GM21786 (cell line): ENCODE measurements around the gene DMRT1.
A peak's percentile ranks its signal among the peaks of the same experiment; 100 is the strongest.
"Not testable (repeated sequence)": the region's sequence is repeated elsewhere in the genome, so short reads cannot be mapped to it uniquely, and the experiment has no call there.

Source experiments
- ATAC-seq: cut with Tn5 transposase; IDR thresholded peaks from one replicate; pipeline ENCODE4 v1.9.1; 2021; ENCODE audit not compliant: unreplicated experiment

The DMRT1 gene

DNA sequence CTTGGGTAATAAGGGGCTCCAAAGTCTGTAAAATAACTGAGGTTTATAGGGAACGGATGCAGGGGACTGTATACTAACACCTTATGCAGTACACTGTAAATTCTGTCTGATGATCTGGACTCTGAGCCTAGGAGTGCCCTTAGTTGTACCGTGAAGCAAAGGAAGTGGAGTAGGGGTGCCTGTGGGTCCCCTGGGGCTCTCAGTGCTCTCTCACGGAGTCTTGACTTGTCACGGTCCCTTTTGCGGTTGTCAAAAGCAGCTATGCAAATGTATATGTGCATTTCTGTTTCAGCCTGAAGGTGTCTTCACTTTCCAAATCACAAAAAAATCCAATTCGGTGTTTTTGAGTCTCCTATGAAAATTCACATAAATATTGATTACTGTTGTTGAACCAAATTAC, 17.8 kb downstream of the DMRT1 start:
- peak; percentile 100 for ATAC-seq

DNA sequence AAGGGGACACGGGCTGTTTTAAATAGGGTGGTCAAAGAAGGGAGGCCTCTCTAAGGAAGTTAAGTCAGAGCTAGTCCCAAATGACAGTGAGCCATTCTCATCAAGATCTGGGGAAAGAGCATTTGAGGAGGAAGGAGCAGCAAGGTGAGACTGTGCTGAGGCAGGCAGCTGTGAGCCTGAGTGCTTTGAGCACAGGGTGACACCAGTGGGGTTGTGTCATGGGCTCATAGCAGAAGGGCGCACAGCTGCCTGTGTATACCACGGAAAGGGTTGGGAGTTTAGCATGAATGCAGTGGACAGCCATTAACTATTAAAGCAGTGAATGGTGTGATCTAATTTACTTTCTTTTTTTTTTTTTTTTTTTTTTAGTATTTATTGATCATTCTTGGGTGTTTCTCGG, 19.2 kb downstream of the DMRT1 start:
- ATAC-seq, result no peak

DNA sequence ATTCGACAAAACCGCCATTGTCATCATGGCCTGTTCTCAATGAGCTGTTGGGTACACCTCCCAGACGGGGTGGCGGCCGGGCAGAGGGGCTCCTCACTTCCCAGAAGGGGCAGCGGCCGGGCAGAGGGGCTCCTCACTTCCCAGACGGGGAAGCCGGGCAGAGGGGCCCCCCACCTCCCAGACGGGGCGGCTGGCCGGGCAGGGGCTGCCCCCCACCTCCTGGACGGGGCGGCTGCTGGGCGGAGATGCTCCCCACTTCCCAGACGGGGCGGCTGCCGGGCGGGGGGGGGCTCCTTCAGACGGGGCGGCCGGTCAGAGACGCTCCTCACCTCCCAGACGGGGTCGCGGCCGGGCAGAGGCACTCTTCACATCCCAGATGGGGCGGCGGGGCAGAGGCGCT, 20.0 kb downstream of the DMRT1 start:
- not testable (repeated sequence) for ATAC-seq

DNA sequence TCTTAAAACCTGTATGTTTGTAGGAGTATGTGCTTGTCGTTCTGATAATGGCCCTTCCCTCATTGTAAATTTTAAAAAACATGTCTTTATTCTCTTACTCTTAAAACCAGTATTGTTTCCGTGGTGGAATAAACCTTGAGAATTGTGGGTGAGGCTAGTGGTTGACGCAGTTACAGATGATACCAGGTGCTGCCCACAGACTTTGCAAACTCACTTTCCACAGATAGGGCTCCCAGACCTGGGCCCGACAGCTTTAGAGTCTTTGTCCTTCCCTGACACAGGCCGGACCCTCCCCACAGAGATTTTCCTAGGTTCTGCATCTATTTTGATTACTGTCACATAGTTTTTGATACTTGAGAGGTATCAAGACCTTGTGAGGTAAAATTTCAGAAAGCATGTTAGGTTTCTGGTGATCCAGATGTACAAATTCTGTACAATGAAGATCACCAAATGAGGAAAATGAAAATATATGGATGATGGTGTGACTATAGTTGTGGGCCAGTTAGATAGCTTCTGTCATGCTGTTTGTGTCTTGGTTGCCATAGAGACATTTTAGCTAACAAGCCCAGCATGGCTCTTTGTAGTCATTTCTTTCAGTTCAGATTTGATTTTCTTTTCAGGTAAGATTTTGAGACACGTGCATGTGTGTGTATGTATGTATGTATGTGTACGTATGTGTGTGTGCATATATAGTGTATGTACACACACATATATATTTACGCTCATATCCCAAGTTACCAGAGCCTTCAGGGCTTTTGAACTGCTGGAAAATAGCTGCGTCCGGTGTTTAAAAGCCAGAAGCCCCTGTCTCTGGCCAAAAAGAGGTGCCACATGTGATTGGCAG, 33.8 kb downstream of the DMRT1 start:
- no peak for ATAC-seq

DNA sequence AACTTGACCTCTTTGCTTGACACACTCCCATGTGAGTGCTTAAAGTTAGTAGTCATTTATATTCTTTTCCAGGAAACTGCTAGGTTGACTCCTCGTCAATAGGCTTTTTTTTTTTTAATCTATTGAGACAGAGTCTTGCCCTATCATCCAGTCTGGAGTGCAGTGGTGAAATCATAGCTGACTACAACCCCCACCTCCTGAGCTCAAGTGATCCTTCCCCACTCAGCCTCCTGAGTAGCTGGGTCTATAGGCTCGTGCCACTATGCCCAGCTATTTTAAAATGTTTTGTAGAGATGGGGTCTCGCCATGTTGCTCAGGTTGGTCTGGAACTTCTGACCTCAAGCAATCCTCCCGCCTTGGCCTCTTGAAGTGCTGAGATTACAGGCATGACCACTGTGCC, 34.9 kb downstream of the DMRT1 start:
- no peak for ATAC-seq

DNA sequence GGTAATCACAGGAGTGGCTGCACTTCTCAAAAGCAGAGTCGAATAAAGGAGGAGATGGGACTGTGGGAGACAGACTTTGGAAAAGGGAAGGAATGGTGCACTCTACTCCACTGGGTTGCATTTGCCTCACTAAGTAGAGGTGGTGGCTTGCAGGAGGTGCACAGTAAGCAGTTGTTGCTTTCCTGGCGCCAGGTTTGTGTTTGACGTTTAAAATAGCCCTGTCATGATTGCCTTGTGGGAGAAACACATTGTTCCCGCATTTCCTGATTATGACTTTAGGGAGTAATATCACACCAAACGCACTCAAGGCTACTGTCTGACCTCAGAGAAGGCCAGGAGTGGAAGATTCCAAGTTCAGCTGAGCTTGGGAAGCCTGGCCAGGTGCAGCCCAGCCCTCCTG, 36.7 kb downstream of the DMRT1 start:
- no peak for ATAC-seq

DNA sequence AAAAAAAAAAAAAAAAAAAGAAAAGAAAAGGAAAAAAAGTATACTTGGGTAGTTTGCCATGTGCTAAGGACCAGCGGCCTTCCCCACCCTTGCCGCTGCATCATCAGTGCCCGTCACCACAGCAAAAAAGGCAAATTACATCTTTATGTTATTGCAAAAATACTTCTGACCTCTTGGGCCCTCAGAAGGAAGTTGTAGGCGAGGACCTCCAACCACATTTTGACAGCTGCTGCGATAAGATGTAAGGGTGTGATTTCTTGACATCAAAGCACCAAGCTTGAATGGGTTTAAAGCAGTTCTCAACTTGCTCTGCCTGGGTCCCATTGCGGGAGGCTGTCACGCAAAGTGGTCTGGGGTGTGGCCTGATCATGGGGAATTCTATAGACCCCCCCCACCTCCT, 39.2 kb downstream of the DMRT1 start:
- ATAC-seq, result no peak

DNA sequence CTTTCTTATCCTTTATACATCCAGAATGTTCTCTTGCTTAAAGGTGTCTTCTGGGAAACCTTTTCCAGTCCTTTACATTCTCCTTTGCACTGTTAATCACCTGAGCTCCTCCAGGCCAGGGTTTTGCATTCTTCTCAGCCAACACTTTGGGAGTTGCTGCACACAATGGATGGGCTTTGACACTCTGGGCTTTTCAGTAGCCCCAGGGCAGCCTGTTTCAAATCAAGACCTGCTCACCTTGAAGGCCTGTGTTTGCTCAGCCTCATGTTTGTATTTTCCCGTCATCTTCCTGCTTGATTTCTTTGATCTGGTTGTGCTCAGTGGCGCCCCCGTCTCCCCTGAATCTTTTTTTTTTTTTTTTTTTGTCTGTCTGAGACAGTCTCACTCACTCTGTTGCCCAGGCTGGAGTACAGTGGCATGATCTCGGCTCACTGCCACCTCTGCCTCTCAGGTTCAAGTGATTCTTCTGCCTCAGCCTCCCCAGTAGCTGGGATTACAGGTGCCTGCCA, 41.0 kb downstream of the DMRT1 start:
- no peak for ATAC-seq

DNA sequence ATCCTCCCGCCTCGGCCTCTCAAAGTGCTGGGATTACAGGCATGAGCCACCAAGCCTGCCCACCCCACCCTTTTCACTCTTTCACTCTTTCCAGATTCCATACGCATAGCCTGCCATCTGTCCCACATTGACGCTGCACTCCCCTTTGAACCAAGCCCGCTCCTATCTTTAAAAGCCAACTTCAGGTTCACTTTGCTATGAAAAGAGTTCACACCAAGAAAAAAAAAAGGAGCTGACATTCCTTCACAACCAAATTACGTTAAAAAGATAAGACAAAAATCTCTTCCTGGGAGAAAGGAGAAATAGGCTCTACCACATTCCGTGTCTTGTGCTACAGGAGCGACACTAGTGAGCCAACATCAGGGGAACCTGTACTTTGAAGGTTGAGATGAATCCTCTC, 41.5 kb downstream of the DMRT1 start:
- ATAC-seq, result no peak

DNA sequence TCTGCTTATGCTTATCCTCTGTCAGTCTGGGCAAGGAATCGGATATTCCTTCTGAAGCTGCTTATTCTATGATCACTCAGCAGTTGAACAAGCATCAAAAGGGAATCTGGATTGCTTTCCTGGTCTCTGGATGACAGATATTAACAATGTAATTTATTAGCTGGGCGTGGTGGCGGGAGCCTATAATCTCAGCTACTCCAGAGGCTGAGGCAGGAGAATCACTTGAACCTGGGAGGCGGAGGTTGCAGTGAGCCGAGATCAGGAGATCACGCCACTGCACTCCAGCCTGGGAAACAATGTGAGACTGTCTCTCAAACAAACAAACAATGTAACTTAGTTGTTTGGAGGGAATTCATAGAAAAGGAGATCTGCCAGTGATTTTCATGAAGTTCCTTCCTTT, 45.4 kb downstream of the DMRT1 start:
- ATAC-seq, result no peak

DNA sequence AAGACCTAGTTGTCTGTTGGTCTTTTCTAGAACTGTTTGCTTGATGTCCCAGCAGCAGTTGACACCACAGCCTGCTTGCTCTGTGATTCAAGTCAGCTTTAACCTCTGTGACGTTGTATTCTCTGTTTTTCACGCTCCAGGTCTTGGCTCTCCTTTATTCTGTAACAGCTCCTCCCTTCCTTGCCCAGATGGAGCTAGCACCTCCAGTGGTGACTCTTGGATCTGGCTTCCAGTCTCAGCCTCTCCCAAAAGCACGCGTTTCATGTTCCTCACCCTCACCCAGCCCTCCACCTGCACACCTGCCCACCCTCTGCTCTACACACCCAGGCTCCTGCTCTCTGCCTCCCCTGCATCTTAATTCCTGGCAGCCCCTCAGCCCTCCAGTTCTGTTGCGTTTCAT, 50.6 kb downstream of the DMRT1 start:
- no peak for ATAC-seq

DNA sequence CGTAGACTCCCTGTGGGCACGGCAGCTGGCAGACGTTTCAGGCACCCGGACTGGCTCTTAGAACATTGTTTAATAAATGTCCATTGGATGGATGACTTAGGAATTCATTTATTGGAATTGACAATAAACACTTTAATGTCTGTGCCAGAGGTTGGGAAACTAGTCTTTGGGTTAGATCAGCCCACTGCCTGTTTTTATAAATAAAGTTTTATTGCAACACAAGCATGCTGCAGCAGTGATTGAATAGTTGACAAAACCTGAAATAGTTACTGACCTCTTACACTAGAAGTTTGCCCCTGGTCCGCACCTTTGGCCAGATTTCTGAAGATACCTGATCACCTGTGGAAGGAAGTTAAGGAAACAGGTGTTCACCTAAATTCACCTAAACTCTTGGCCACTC, 51.6 kb downstream of the DMRT1 start:
- no peak for ATAC-seq

DNA sequence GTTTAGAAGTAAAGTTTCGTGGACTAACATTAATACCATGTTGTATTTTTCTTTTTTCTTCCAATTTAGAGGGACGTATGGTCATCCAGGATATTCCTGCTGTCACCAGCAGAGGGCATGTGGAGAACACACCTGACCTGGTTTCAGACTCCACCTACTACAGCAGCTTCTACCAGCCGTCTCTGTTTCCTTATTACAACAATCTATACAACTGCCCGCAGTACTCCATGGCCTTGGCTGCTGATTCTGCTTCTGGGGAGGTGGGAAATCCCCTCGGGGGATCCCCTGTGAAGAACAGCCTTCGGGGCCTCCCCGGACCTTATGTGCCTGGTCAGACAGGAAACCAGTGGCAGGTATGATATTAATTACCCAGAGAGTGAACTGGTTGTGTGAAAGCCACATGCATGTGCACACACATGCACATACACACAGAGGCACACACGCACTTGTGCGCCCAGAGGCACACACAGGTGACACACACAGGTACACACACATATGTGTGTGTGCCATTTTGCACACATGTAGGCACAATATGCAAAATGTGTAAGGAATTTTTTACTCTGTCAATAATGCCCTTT, 52.4 kb downstream of the DMRT1 start:
- ATAC-seq, result peak; percentile 100

DNA sequence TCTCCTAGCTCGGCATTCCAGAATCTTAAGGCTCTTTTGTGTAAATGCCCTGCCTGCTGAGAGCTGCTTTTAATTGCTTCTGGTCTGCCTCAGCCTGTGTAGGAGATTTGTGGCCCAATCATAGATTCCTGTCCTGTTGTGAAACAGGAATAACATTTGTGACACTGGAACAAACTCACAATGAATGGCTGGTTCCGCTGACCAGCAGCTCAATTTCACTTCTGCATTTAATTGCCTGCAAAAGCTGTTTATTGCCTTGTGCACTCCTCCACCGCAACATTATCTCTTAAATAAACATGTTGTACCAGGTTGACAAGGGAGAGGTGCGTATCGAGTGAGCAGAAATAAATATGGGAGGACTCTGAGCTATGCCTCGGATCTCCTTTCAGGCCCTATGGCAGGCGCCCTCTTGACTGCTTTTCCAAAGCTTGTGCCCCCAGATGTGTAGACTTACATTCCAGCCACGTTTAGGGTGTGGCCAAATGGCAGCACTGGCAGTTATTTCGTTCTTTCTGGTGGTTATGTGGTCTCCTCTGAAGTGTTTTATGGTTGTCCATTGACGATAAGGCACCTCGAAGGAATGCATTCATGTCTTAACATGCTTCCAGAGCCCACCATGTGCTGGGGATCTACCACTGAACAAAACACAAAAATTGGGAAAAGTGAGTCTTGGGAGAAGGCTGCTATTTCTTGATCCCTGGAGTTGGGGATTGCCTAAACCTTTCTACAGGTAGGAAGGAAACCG, 58.1 kb downstream of the DMRT1 start:
- no peak for ATAC-seq

DNA sequence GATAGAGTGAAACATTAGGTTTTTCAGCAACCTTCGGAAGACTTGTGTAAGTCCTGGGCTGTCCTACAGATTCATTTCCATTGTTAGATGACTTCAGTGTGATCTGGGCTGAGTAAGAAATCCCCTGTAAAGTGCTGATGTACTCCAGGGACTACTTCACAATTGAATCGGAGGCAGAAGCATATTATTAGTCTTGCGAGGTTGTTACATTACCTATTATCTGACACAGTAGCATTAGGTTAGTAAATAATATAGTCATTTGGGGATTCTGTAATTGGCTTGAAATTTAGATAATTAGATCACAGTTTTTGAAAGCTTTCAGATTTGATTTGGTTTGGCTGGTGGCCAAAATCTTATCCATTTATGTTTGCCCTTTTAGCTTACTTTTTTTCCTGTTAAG, 62.4 kb downstream of the DMRT1 start:
- no peak for ATAC-seq

DNA sequence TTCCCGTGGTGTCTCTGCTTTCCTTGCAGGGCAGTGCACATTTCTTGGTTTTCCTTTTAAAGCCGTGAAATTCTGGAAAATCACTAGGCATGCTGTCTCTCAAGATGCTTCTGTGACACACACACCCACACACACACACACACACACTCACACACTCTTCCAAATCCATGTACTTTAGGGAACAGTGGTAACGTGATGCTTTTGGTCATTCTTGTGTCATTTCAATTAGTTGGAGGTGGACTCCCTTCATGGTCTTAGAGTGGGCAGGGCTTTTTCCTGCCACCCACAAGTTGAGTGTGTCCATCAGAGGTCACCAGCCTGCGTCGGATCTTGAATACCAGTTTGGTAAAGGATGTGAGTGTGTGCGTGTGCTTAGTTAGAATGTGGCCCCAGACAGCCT, 64.4 kb downstream of the DMRT1 start:
- ATAC-seq, result no peak

DNA sequence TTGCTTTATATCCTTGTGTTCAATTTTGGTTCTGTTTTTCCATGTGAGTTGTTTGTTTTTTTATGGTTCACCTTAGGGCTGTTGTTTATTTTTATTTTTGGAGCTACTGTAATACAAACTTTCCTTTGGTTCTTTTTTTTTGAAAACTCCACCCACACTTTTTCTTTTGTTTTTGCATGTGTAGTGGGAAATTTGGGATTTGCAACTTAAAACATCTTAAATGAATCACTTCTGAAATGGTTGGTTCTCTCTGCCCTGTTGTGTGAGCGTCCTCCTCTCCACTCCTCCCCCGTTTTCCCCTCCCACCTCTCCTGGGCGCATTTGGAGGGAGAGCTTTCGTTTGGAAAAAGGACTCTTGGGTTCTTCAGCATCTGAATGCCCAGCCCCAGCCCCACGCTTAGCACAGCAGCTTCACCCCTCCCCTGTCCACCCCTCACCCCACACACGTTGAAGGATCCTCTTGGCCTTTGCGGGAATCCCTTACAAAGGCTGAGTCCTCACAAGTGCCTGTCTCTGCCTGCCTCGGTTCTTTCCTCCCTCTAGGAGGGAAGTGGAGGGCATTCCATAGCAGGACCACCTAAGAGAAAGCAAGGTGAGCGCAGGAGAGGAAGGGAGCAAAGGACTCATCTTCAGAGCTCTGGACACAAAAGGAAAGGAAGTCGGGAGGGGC, 67.2 kb downstream of the DMRT1 start:
- ATAC-seq, result no peak

DNA sequence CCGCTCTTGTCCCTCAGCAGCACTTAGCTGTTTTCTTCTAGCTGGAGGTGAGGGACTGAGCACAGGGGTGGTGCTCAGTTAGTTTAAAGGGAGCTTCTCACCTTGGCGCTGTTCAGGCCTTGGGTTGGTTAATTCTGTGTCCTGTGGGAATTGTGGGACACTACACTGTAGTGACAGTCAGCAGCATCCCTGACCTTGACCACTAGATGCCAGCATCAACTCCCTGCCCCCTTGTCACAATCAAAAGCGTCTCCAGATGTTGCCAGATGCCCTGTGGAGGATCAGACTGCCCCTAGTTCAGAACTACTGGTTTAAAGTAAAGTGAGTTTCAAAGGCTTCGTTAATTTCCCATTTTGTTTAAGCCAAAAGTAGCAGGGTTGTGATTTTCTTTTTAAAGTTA, 69.5 kb downstream of the DMRT1 start:
- ATAC-seq, result no peak

DNA sequence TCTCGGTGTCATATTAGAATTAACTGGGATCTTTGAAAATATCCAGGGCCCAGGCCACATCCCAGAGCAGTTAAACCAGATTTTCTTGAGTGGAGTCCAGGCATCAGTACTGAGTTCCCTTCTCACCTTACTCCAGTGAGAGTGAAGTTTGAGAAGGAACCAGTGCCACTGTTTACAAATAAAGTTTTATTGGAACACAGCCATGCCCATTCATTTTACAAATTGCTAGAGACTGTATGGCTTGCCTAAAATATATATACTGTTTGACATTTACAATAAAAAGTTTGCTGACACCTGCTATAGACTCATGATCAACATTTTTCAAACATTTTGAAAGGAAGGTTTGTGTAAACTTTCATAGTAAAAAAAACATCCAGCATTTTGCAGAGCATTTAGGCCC, 71.3 kb downstream of the DMRT1 start:
- ATAC-seq, result no peak

DNA sequence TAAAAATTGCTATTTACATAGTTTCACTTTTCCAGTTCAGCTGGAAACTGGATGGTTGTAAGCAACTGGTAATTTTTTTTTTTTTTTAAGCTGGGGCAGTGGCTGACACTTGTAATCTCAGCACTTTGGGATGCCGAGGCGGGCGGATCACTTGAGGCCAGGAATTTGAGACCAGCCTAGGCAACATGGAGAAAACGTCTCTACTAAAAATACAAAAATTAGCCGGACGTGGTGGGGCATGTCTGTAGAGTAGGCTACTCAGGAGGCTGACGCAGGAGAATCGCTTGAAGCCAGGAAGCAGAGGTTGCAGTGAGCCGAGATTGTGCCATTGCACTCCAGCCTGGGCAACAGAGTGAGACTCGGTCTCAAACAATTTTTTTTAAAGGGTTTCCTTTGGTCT, 72.0 kb downstream of the DMRT1 start:
- ATAC-seq, result not testable (repeated sequence)

DNA sequence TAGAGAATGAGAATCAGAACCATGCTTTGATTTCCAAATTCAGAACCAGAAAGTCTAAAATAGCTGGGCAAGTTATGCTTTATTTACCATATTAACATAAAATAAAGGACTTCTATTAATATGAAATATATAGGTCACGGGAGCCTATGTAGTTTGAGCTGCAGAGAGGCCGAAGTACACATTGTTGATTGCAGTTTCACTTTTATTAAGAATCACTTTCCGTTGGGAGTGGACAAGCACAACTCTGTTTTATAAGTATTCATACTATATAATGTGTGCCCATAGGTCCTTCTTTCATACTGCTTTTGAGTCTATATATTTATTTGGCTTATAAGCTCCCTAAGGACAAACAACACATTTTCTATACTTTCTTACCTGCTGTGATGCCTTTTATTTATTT, 76.2 kb downstream of the DMRT1 start:
- ATAC-seq, result no peak
